OCI-LY7 (cell line): ENCODE measurements around the gene CAPN5.

ENCODE experiments used
- CTCF ChIP-seq: fragments of 200-600 bp; sonication (generic); conservative IDR thresholded peaks from 2 replicates; pipeline ENCODE4 v1.5.1; 2014; ENCODE audit warnings: mild to moderate bottlenecking, antibody characterized with exemption, low read length, moderate library complexity, mixed read lengths
- EZH2phosphoT487 ChIP-seq: fragments of 200-600 bp; sonication (generic); IDR thresholded peaks from 2 replicates; pipeline ENCODE4 v1.6.1; 2018; ENCODE audit warnings: low read depth, borderline replicate concordance, mild to moderate bottlenecking, mixed run types, antibody characterized with exemption, low read length, moderate library complexity, mixed read lengths

DNA sequence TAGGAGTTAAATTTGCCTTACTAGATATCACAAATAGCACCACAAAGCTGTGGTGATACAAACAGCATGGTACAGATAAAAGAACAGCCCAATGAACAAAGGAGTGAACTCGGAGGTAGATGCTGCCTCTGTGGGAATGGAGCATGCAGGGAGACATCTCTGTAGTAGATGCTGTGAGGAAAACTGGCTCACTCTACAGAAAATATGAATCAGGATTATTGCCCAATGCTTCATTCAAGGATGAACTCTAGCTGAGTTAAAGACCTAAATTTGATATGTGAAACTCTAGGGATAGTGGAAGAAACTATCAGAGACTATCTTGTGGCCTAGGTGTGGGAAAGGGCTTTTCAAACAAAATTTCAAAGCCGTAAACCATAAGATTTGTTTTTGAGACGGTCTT, 15.3 kb upstream of the CAPN5 start:
- TF ChIP-seq CTCF = no peak
- TF ChIP-seq EZH2phosphoT487 = no peak
